Sigmoid colon (tissue), 4 donors: ENCODE results near the gene CHKB.

Experiments
- CTCF ChIP-seq, 4 experiments: fragments of 450-650 bp in 3 of 4; fragments of 200-600 bp in 1 of 4; IDR thresholded peaks; one replicate each; pipeline ENCODE4 v1.5.1; 2016 to 2019; ENCODE audit warnings: antibody characterized with exemption in 4 of 4, mild to moderate bottlenecking in 3 of 4, moderate library complexity in 2 of 4
- EP300 ChIP-seq, 4 donors: sonication (generic); formaldehyde crosslinking; IDR thresholded peaks; one replicate each; pipeline ENCODE4 v1.6.1; 2017; ENCODE audit warnings: antibody characterized with exemption in 4 of 4
- POLR2AphosphoS5 ChIP-seq, 4 donors: sonication (generic); formaldehyde crosslinking; IDR thresholded peaks; one replicate each; pipeline ENCODE4 v1.6.1; 2017; ENCODE audit warnings: antibody characterized with exemption in 4 of 4

- no peak for TF ChIP-seq POLR2AphosphoS5 (IDR thresholded peaks at IDR 0.05)
- TF ChIP-seq CTCF (IDR thresholded peaks at IDR 0.05): no peak
- TF ChIP-seq EP300 (IDR thresholded peaks at IDR 0.05): no peak
Measured at GRCh38 chr22:50622723-50623327, 40.2 kb upstream of the CHKB start.
